ENCODE results near the gene LIPC.
"Not testable (repeated sequence)": the region's sequence is repeated elsewhere in the genome, so short reads cannot be mapped to it uniquely, and the experiment has no call there.

Gene LIPC

DNA sequence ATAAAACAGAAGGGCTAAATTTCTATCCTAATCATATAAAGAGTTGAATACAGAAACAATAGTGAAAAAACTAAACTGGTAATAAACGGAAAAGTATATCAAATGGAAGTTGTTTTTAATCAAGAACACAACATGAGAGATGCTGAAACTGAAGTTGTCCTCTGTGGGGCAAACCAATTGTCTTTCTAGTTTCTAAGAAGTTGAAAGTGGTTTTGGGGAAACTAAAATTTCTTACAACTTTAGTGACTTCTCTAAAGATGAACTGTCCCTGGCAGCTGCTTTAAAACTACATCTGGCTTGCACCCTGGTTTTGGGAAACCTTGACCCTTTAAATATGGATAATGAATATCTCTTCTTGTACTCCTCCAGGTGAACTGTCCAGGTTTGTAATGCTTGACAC is 162.1 kb downstream of the LIPC start:
- DNase-seq = no peak

DNA sequence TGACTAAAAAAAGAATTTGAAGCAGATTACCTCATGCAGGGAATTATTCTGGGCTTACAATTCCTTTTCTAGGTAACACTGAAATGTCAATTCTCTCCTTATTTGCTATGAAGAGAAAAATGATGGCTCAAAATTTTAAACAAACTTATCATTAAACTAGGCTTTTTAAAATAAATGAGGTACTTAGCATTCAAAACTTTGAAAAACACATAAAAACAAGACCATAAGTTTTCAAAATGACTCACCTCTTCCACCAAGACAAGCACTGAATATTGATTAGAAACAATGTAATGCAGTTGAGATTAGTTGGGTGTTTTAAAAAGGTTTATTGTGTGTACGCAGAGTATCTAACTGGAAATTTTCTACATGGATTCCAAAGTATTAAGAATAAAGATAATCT is 163.1 kb downstream of the LIPC start:
- DNase-seq = no peak

DNA sequence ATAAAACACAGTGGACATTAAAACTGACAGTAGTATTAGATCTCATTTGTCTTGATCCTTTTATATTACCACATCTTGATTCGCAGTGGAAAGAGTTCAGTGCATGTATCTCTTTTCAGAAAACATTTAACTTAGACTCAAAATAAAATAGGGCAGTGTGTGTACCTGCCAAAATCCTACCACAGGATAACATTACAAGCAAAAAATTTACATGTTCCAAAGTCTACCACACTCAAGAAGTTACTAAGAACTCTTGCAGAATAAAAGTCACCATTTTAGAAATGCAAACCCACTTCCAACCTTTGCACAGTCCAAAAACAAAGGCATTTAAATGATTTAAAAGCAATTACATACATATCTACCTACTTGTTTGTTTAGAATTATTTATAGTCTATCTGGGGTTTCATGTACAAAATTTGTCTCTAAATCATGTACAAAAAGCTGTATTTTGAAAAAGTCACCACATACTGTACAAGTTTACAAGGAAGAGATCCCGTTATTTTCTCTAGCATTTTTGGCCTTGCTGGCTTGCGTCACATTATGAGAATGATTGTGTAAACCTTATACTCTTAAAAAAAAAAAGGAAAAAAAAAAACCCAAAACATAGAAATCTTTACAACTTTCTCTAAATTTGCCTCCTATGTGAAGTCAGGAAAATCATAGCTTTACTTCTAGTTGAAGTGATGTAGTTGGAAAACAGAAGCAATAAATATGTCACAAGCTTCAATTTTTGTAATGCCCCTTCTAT is 163.9 kb downstream of the LIPC start:
- no peak for DNase-seq

DNA sequence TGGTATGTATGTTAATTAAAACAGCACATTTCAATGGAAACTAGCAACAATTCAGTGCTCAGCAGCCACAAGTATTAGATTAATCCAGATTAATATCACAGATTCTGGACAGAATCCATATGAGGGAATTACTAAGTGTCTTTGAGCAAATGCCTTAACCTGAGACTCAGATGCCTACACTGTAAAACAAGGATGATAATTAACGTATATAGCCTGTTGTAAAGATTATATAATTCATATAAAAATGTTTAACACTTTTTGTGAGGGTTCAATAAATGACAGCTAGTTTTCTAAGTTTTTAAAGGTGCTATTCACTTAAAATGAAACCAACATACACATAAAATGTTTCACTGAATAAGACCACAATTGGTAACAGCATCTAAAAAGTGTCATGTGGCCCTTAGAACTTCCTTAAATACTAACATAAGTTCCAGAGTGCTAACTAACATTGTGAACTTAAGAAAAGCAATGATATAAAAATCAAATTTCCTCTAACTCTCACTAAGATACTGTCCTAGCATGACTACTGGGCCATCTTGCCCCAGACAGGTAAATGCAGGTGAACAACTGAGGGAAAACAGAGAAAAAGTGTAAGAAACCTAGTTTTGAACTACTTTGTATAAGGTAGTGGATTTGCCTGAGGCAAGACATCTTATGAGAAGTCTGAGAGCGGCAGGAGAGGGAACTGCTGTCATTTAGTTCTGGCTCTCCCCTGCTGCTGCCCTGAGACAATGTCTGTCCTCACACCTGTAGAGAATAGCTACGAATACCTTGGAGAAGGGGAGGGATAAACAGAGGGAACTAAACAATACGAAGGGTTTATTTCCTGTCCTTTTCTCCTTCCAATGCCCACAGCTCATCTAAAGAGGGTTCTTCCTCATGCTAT is 166.4 kb downstream of the LIPC start:
- DNase-seq = no peak

DNA sequence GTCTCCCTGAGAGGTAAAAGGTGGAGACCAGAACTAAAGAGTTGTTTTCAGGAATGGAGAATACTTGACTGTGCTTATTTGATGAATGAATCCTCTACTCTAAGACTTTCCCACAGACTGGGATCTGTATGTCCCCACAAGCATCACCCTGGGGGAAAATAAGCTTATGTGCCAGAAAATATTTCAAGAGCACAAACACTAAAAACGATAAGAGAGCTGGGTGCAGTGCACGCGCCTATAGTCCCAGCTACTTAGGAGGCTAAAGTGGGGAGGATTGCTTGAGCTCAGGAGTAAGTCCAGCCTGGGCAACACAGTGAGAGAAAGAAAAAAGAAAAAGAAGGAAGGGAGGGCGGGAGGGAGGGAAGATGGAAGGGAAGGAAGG is 167.0 kb downstream of the LIPC start:
- DNase-seq = no peak

DNA sequence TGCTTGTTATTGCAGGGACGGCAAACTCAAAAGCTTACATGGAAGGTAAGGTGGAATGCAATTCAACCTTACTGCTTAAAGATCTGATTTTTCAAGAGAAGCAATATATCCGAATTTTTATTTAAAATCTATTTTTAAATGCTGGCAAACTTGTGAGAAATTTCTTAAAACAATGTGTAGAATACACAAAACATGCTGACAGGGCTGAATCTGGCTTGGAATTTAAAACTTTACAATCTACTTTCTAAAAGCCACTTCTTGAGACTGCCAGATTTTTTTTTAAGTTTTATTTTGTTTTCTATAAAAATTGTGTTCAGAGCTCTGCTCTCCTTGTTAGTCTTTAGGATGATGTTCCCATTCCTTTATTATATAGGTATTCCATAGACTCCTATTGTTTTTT is 171.0 kb downstream of the LIPC start:
- DNase-seq = no peak

DNA sequence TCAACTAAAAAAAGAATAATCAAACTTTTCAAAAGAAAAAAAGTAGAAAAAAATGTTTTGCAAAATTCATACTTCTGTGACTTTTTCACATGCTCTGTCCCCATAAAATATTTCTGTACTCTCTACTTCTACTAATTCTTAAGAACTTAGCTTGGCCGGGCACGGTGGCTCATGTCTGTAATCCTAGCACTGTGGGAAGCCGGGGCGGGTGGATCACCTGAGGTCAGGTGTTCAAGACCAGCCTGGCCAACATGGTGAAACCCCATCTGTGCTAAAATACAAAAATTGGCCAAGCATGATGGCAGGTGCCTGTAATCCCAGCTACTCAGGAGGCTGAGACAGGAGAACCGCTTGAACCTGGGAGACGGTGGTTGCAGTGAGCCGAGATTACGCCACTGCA is 172.1 kb downstream of the LIPC start:
- not testable (repeated sequence) for DNase-seq

DNA sequence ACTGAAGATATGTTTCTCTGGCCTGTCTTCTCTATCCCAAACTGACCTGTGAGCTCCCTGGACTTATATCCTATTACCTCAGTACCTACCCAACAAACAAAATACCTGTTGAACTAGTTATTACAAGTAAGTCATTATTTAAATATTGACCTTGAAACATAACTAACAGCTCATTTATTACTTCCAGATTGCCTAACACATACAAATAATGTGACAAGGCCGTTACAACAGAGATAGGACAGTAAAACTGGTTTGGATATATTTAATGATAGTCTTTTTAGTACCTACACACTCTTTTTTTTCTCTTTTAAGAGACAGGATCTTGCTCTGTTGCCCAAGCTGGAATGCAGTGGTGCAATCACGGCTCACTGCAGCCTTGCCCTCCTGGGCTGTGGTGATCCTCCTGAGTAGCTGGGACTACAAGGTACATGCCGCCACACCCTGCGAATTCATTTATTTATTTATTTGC is 172.7 kb downstream of the LIPC start:
- DNase-seq = no peak

DNA sequence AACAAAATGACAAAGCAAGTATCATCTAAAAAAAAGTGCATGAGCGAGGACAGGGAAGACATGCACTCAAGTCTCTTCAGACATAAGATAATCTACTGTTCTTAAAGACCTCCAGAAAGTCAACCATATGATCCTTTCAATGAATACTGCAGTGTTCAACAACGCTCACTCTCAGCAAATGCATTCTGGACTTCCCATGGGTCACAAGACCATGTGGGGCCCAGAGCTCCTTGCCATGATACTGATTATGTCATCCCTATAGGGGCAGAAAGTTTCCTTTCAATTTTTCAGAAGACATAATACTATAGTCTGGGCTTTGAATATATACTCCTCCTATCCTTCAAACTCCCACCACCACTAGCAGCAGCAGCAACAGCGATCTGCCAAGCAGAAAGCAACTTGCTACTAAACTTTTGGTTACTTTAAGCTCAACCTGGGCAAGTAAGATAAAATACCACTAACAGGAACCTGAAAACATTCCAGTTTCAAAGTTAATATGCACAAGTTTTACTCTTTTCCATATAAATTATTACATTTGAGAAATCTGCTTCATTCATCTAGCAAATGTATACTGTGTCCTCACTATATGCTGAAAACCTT is 174.2 kb downstream of the LIPC start:
- no peak for DNase-seq

DNA sequence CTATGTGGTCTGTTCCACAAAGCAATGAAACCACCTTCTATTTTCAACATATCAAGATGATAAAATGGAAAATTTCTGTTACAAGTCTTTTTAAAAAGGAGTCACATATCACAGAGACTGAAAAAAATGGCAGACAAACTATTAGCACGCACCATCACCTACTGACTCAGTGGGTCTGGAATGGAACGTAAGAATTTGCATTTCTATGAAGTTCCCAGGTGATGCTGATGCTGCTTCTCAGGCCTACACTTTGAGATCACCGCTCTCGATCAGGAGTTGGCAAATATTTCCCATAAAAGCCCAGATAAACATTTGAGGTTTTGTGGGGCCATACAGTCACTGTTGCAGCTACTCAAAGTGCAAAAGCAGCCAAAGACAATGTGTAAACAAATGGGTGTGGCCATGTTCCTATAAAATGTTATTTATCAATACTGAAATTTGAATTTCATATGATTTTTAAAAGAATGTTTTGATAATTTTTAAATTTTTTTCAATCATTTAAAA is 174.8 kb downstream of the LIPC start:
- no peak for DNase-seq

DNA sequence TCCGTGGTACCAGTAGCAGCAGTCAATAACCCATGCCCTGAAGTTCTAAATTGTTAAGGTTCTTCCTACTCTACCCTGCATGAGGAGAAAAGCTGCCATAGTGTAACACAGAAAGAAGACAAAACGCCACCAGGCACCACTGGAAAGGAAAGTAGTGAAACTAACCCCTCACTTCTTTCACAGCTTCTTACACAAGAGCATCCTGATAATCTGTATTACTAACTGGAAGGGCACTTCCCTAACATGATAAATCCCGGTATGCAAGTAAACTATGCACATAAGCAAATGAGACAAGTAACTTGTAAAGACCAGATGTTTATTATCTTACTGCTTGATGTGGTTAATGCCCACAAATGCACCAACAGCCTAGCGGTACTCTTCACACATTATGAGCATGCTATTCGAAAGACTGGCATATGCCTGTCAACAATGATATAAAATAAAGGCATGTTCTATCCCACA is 176.4 kb downstream of the LIPC start:
- DNase-seq = no peak

DNA sequence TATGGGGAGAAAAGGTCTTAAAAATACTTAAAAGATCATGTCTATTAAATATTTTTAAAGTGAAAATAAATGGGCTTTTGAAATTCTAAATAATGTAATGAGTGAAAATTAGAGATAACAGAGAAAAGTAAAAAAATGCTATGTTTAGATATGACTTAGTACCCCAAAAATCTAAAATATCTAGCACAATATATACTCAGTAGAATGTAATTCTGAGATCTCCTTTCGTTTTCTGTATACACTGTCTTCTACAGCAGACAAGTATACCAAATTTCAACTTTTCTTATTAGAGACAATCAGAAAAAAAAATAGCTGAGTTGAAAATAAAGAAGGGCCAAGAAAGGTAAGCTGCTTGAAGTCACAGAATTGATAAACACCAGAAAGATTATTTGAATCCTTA is 176.9 kb downstream of the LIPC start:
- no peak for DNase-seq

DNA sequence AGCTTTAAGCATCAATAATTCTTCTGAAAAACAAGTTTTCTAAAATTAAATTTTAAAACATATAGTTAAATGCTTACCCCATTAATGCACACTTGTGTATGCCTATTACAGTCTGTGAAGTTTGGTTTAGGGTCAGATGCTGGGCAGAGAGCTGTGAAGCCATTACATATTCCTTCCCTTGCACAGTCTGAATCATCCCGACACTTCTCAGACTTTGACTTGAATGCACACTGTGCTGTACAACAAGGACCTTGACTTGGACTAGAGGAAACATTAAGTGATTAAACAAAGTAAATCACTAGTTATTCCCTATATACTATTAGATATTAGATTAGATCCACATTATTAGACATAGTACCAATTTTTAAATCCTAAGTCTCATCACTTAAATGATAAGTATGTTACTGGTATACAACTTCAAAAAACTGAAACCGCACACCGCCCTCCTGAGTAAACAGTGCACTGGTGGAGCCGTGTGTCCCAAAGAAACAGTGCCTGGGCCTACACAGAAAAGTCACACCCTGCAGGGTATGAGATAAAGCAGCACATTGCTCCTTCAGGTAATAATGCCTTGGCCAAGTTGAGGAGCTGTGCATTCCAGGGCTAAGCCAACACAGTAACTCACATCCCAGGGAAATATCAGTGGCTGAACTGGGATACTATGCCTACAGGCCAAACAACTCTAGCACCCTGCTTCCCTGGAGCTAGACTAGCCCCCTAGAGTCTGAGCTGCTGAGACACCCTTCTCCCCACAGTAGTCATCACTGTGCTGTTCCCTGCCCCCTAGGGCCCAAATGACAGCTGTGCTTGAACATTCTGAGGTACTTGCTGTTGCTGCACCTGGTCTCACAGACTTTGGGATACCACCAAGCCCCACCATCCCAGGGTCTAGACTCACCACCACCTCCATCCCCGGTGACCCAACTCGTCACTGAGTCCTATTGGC is 180.2 kb downstream of the LIPC start:
- DNase-seq = no peak

DNA sequence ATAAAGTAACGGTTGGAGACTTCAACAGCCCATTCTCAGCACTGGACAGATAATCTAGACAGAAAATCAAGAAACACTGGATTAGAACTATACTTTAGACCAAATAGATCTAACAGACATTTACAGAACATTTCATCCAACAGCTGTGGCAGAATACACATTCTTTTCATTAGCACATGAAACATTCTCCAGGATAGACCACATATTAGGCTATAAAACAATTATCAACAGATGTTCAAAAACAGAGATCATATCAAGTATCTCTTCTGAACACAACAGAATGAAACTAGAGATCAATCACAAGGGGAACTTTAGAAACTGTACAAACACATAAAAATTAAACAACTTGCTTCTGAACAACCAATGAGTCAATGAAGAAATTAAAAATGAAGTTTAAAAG is 184.4 kb downstream of the LIPC start:
- no peak for DNase-seq

Data from activated CD4-positive, alpha-beta T cell treated with anti-CD3 and anti-CD28 coated beads, Interleukin-2, amount 50 U/mL, for 1 hour (primary cell).